ENCODE measurements around the gene LSM3. TPM values are rescaled to one million over a fixed set of nuclear protein-coding genes. Genes with fewer than 3 reads are reported as not detected.

The LSM3 gene
- total and polyA plus RNA-seq, 4 donors = 6.4 to 10.3 (median 9.9) TPM

- no peak for ATAC-seq (ENCODE audit: insufficient read depth, low FRiP score)
- no peak overlapping the region for H3K4me3 ChIP-seq
- H3K9me3 ChIP-seq (ENCODE audit: control insufficient read depth in 4 of 4, insufficient read depth in 3 of 4, low read length in 3 of 4) = no peaks in the 10 kb centered on the region
- WGBS, 2 donors = 81 to 83% methylated on average over 4 of the region's 4 CpGs
- peaks cover 9 to 20% (median 12%) of the 10 kb centered on the region in 4 donors for H3K36me3 ChIP-seq (ENCODE audit: control insufficient read depth in 4 of 4, insufficient read depth in 4 of 4, low read length in 4 of 4)
- no peaks in the 10 kb centered on the region for H3K27me3 ChIP-seq (ENCODE audit: control insufficient read depth in 3 of 3, insufficient read depth in 3 of 3, low read length in 2 of 3)
- H3K4me1 ChIP-seq (ENCODE audit: control insufficient read depth in 5 of 5, insufficient read depth in 5 of 5, low read length in 5 of 5) = peaks cover under 1 to 11% (median 9%) of the 10 kb centered on the region in 5 donors
- no peak overlapping the region for H3K9ac ChIP-seq (ENCODE audit: insufficient read depth in 1 of 2, low read length in 2 of 2)
- no peak for DNase-seq
- no peak for TF ChIP-seq CTCF (IDR thresholded peaks at IDR 0.05; ENCODE audit: control extremely low read depth, extremely low read depth)
- no peak overlapping the region for H3K27ac ChIP-seq (ENCODE audit: low read depth in 1 of 2, low read length in 1 of 2)
Observed at GRCh38 chr3:14199641-14200040, 21.0 kb downstream of the LSM3 start.

DNA sequence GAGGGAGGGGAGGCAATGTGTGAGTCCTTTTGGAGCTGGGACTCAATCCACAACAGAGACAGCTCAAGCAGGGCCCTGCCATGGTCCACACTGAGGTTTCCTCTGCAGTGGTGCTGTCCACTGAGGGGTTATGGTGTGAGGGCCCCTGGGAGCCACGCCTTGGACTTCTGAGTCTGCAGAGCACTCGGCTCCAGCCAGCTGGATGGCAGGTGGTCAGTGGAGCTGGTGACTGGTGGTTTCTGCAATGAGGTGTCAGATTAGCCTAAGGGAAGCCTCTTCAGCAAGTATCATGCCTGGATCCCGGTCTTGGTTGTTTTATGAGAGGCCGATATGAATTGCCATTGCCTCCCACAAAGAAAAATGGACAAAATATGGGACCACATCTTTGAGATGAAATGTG lies 21.7 kb downstream of the LSM3 start:
- Histone ChIP-seq H3K4me1 (ENCODE audit: control insufficient read depth in 5 of 5, insufficient read depth in 5 of 5, low read length in 5 of 5) (peaks cover 5 to 17% (median 10%) of the 10 kb centered on the region in 5 donors), H3K9me3 (ENCODE audit: control insufficient read depth in 4 of 4, insufficient read depth in 3 of 4, low read length in 3 of 4) (no peaks in the 10 kb centered on the region), H3K27ac (ENCODE audit: low read depth in 1 of 2, low read length in 1 of 2) (no peak overlapping the region), H3K36me3 (ENCODE audit: control insufficient read depth in 4 of 4, insufficient read depth in 4 of 4, low read length in 4 of 4) (peaks cover 6 to 20% (median 10%) of the 10 kb centered on the region in 4 donors), H3K4me3 (no peak overlapping the region), H3K9ac (ENCODE audit: insufficient read depth in 1 of 2, low read length in 2 of 2) (no peak overlapping the region), H3K27me3 (ENCODE audit: control insufficient read depth in 3 of 3, insufficient read depth in 3 of 3, low read length in 2 of 3) (no peaks in the 10 kb centered on the region)
- DNase-seq = no peak
- 65 to 89% methylated on average over 4 of the region's 4 CpGs for WGBS, 2 donors
- ATAC-seq (ENCODE audit: insufficient read depth, low FRiP score) = no peak
- TF ChIP-seq CTCF (IDR thresholded peaks at IDR 0.05; ENCODE audit: control extremely low read depth, extremely low read depth) = no peak

GRCh38 chr3:14200841-14201240 lies 22.2 kb downstream of the LSM3 start:
- DNase-seq = no peak
- Histone ChIP-seq H3K9ac (ENCODE audit: insufficient read depth in 1 of 2, low read length in 2 of 2) (no peak overlapping the region), H3K4me3 (no peak overlapping the region), H3K27me3 (ENCODE audit: control insufficient read depth in 3 of 3, insufficient read depth in 3 of 3, low read length in 2 of 3) (no peaks in the 10 kb centered on the region), H3K27ac (ENCODE audit: low read depth in 1 of 2, low read length in 1 of 2) (no peak overlapping the region), H3K9me3 (ENCODE audit: control insufficient read depth in 4 of 4, insufficient read depth in 3 of 4, low read length in 3 of 4) (no peaks in the 10 kb centered on the region), H3K4me1 (ENCODE audit: control insufficient read depth in 5 of 5, insufficient read depth in 5 of 5, low read length in 5 of 5) (peaks cover 5 to 17% (median 10%) of the 10 kb centered on the region in 5 donors), H3K36me3 (ENCODE audit: control insufficient read depth in 4 of 4, insufficient read depth in 4 of 4, low read length in 4 of 4) (peaks cover 6 to 17% (median 10%) of the 10 kb centered on the region in 4 donors)
- ATAC-seq (ENCODE audit: insufficient read depth, low FRiP score) = no peak
- 75 to 86% methylated on average over 4 of the region's 4 CpGs for WGBS, 2 donors
- TF ChIP-seq CTCF (IDR thresholded peaks at IDR 0.05; ENCODE audit: control extremely low read depth, extremely low read depth) = no peak

Data from lung (tissue), 12 donors.